ENCODE results near the gene LRP8.
A peak's percentile ranks its signal among the peaks of the same experiment; 100 is the strongest.
"Not testable (repeated sequence)": the region's sequence is repeated elsewhere in the genome, so short reads cannot be mapped to it uniquely, and the experiment has no call there.

LRP8 gene

DNA sequence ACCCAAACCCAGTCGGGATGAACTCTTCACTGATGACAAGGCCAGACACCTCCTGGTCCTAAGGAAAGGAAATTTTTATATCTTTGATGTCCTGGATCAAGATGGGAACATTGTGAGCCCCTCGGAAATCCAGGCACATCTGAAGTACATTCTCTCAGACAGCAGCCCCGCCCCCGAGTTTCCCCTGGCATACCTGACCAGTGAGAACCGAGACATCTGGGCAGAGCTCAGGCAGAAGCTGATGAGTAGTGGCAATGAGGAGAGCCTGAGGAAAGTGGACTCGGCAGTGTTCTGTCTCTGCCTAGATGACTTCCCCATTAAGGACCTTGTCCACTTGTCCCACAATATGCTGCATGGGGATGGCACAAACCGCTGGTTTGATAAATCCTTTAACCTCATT, 117.5 kb downstream of the LRP8 start:
- no peak for DNase-seq (ENCODE audit: low read depth)

DNA sequence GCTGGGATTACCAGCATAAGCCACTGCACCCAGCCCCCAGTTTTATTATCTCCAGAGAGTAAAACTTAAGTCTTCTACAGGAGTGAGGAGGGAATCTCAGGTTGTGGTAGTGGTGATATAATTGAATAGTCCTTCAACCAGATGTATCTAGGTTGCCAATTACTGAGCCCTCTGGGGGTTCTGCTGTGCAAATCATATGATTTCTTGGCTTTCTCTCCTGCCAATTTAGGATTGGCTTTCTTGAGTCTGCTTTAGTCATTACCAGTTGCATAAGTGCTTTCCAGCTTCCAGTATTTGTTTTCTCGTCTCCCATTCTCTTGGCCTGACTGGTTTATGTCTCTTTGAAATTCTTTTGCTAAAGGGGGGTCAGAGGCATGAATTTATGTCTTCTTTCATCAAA, 120.1 kb downstream of the LRP8 start:
- DNase-seq (ENCODE audit: low read depth): no peak

DNA sequence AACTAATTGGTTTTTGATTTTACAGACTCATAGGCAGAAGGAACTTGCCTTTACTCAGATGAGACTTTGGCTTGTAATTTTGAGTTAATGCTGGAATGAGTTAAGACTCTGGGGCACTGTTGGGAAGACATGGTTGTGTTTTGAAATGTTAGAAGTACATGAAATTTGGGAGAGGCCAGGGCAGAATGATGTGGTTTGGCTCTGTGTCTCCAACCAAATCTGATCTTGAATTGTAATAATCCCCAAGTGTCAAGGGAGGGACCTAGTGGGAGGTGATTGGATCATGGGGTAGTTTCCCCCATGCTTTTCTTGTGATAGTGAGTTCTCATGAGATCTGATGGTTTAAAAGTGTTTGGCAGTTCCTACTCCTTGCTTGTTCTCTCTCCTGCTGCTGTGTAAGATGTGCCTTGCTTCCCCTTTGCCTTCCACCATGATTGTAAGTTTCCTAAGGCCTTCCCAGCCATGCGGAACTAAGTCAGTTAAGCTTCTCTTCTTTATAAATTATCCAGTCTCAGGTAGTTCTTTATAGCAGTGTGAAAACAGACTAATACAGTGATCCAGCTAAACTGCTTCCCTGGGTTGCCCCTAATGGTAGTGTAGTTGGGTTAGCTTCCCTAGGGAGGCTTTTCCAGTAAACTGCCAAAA, 121.0 kb downstream of the LRP8 start:
- DNase-seq (ENCODE audit: low read depth): no peak

DNA sequence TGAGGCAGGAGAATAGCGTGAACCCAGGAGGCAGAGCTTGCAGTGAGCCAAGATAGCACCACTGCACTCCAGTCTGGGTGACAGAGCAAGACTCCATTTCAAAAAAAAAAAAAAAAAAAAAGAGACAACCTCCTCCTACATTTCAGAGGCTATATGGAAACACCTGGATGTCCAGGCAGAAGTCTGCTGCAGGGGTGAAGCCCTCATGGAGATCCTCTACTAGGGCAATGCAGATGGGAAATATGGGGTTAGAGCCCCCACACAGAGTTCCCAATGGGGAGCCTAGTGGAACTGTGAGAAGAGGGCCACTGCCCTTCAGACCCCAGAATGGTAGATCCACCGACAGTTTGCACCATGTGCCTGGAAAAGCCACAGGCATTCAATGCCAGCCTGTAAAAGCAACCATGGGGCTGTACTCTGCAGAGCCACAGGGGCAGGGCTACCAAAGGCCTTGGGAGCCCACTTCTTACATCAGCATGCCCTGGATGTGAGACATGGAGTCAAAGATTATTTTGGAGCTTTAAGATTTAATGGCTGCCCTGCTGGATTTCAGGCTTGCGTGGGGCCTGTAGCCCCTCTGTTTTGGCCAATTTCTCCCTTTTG, 121.7 kb downstream of the LRP8 start:
- DNase-seq (ENCODE audit: low read depth): not testable (repeated sequence)

DNA sequence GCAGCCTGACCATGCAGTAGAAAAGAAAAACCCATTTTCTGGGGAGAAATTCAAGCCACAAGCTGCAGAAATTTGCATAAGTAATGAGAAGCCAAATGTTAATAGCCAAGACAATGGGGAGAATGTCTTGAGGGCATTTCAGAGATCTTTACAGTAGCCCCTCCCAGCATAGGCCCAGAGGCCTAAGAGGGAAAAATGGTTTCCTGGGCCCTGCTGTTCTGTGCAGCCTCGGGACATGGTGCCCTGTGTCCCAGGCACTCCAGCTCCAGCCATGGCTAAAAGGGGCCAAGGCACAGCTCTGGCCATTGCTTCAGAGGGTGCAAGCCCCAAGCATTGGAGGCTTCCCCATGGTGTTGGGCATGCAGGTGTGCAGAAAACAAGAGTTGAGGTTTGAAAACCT, 122.4 kb downstream of the LRP8 start:
- DNase-seq (ENCODE audit: low read depth): not testable (repeated sequence)

DNA sequence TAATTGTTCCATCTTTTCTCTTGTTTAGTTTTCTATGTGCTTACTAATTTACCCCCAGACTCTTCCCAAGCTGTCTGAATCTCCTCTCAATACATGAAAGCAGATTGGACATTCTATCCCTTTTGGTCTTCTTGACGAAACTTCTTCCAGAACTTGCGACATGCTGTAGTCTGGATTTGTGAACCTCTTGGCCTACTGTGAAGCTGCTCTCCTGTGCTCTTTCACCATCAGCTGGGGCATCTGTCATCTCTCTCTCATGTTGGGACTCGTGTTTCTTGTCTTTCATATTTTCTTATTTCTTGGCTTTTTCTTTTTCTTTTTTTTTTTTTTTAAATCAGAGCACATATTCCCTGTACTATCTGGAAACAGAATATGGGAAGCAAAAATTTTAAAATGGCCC, 124.4 kb downstream of the LRP8 start:
- DNase-seq (ENCODE audit: low read depth): no peak

DNA sequence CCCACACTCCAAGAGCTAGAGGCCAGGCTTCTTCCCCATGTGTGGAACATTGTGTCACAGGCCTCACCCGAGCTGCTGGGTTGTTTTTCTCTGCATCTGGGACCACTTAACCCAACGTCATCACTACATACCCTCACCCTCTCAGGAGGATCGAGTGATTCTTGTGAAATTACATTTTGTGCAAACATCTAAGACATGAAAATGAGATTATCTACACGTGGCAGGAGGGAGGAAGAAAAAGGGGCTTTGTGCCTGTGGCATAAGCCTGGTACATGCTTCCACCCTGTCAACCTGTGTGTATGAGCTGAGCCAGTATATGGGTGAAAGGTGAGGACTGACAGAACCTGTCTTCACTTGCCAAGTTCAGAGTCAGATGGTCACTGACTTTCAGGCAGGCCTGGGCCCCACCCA, 129.6 kb downstream of the LRP8 start:
- no peak for DNase-seq (ENCODE audit: low read depth)

DNA sequence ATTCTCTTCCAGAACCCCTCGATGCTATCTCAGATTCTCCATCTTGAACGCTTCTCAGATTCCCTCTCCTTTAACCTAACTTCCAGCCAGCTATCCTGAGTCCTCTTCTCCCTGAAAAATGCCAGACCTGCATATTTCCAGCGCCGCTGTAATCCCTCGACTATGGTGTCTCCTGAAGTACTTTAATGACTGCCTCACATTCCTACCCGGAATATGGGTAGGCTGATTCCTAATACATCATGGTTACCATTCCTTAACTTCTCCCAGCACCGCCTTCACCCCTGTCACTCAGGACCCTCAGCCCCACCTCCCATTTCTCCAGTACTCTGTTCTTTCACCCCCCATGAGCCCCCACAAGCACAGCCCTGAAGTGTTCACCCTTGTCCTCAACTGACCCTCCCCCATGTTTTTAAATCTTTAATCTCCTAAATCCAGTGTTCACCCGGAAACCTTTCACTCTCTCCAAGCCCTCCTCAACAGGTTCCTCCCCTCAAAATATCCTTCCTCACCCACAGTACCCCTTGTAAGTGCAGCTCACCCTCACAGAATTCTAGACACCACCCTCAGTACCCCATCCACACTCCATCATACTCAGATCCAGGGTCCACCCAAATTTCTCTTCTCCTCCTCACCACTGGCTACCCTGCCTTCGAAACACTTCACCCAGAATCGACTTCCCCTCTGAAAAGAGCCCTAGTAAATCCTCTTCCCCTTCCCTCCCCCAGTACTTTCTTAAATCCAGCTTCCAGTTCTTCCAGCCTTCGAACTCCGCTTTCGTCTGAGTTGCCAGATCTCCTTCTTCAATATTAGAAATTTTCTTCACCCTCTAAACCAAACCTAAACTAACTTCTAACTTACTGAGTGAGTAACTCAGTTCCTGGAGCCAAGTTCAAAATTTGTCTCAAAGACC, 130.3 kb downstream of the LRP8 start:
- no peak for DNase-seq (ENCODE audit: low read depth)

DNA sequence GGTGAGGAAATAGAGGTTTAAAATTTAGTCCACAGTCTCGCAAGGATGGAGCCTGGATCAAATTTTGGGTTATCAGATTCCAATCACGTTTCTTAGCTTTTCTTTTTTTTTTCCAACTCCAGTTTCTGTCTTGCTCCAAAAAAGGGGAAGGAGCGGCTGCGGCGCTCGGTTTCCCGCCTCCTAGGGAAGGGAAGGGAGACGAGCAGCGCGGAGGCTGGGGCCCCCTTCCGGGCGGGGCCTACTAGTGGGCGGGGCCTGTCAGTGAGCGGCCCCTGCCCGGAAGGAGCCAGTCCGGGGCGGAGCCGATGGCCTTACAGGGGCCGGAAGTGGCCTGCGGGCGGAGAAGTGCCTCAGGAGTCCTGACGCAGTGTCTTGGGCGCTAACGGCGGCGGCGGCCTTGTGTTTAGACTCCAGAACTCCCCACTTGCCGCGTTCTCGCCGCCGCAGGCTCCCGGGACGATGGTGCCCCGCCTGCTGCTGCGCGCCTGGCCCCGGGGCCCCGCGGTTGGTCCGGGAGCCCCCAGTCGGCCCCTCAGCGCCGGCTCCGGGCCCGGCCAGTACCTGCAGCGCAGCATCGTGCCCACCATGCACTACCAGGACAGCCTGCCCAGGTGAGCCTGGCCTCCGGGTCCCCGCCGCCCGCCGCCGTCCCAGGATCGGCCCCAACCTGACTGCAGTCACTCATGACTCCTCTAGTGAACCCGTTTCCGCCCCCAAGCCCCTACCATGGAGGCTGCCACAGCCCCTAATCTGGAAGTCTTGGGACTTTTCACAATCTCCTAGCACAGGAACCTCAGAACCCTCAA, 131.2 kb downstream of the LRP8 start, which contains the start of gene CPT2:
CPT2 (plus strand) TSS at position 340 of the 806 bp plus-strand sequence; CDS start at position 460, 120 bp downstream.
- peak; percentile 75 for DNase-seq (ENCODE audit: low read depth)

DNA sequence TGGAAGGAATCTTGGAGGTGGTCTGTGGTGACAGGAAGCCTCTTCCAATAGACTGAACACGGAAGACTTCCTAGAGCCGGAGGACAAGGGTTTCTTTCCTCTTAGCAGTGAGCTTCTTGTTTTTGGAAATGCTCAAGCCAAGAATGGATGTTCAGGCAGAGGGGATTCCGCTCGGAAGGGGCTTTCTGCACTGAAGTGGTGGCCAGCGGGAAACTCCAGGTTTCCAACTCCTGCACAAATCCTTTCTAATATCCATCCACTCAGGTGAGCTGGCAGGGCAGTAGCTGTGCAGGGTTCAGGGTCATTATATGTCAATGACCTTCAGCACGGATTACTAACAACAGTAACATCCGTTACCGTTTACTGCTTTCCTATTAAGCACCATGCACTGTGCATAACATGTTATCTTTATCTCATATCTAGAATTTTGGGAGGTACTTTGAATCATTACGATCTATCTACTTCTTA, 131.8 kb downstream of the LRP8 start:
- no peak for DNase-seq (ENCODE audit: low read depth)

DNA sequence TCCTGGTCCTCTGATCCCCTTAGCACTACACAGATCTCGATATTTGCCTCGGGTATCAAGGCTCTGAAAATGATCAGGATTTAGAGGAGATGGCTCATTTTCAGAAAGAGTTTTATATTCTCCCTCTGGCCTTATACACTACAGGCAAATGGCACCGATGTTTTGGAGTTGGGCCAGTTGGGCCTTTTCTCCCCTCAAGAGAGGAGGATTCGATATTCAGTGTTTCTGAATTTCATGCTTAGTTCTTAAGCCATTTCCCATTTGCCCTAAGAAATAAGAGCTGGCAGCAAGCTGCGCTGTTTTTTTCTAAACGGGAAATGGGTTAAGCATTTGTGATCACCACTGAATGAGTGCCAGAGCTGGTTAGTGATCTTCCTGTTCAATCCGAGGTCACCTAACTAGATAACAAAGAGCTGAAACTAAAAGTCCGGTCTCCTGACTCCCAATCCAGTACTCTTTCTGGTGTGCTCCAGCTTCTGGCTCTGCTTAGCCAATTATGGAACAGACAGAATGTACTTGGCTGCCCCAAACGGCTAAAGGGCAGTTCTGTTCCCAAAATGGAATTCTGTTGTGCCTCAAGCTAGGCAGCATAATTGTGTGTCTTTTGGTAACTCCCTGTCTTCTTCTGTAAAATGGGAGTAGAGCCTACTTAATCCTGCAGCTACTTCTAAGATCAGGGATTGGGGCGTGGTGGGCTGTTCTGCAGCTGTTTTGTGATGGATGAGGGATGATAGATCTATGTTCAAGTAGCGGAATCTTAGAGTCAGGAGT, 132.4 kb downstream of the LRP8 start:
- no peak for DNase-seq (ENCODE audit: low read depth)

Data from stimulated activated CD8-positive, alpha-beta memory T cell treated with anti-CD3 and anti-CD28 coated beads, Interleukin-15, amount 100 ng/mL, for 1 hour (primary cell).